Activated naive CD4-positive, alpha-beta T cell treated with anti-CD3 and anti-CD28 coated beads, Interleukin-2, amount 10 ng/mL, durations not matched to agents 7 days and 5 days (primary cell): ENCODE data around the gene PTK6.
A peak's percentile ranks its signal among the peaks of the same experiment; 100 is the strongest.
"Not testable (repeated sequence)": the region's sequence is repeated elsewhere in the genome, so short reads cannot be mapped to it uniquely, and the experiment has no call there.

ENCODE experiments used
- CTCF ChIA-PET: fragments of 350-600 bp; sonication (Branson Sonifier 250); formaldehyde crosslinking; loops from one replicate; lab custom pipeline; 2021; ENCODE audit warnings: antibody characterized with exemption; lab: Charles Lee
- DNase-seq: peaks from one replicate; pipeline ENCODE4 v3.0.0-alpha.2; 2020
- H3K27ac Mint-ChIP-seq: one replicate; pipeline ENCODE4 v1.8.0; 2021; ENCODE audit warnings: mild to moderate bottlenecking, moderate library complexity, mixed read lengths
- H3K27me3 Mint-ChIP-seq: one replicate; pipeline ENCODE4 v1.8.0; 2021; ENCODE audit warnings: mild to moderate bottlenecking, mixed read lengths
- H3K36me3 Mint-ChIP-seq: one replicate; pipeline ENCODE4 v1.8.0; 2021; ENCODE audit warnings: mixed read lengths
- H3K4me1 Mint-ChIP-seq: one replicate; pipeline ENCODE4 v1.8.0; 2021; ENCODE audit warnings: mixed read lengths
- H3K4me3 Mint-ChIP-seq: one replicate; pipeline ENCODE4 v1.8.0; 2021; ENCODE audit warnings: mild to moderate bottlenecking, moderate library complexity, mixed read lengths
- H3K9me3 Mint-ChIP-seq: one replicate; pipeline ENCODE4 v1.8.0; 2021; ENCODE audit warnings: mixed read lengths

The PTK6 gene

GRCh38 chr20:63517376-63518309 lies 19.5 kb downstream of the PTK6 start:
- Mint-ChIP-seq H3K4me3 (peak overlapping the region; percentile 51), H3K27me3 (peaks cover 51% of the 10 kb centered on the region), H3K27ac (no peak overlapping the region), H3K36me3 (peaks cover 7% of the 10 kb centered on the region), H3K4me1 (peaks cover 15% of the 10 kb centered on the region), H3K9me3 (peaks cover 13% of the 10 kb centered on the region)
- CTCF ChIA-PET: interaction anchor here (1.0 kb wide), 1 partner anchor 21 kb away, joined by 5 read pairs; no protein-coding TSS in a partner anchor
- peak; percentile 11 for DNase-seq

GRCh38 chr20:63514520-63514919 lies 22.7 kb downstream of the PTK6 start:
- DNase-seq: peak; percentile 9
- peaks cover 68% of the 10 kb centered on the region for H3K27me3 Mint-ChIP-seq
- CTCF ChIA-PET, H3K36me3 Mint-ChIP-seq, H3K4me1 Mint-ChIP-seq, H3K4me3 Mint-ChIP-seq, H3K27ac Mint-ChIP-seq: not testable (repeated sequence)
- H3K9me3 Mint-ChIP-seq: peaks cover 10% of the 10 kb centered on the region

- CTCF ChIA-PET: no interaction called here
- Mint-ChIP-seq H3K36me3 (no peaks in the 10 kb centered on the region), H3K4me1 (peaks cover 2% of the 10 kb centered on the region), H3K27ac (no peak overlapping the region), H3K9me3 (peaks cover 10% of the 10 kb centered on the region), H3K27me3 (peaks cover 61% of the 10 kb centered on the region), H3K4me3 (no peak overlapping the region)
- no peak for DNase-seq
Measured at GRCh38 chr20:63513207-63513606, 24.0 kb downstream of the PTK6 start.

DNA sequence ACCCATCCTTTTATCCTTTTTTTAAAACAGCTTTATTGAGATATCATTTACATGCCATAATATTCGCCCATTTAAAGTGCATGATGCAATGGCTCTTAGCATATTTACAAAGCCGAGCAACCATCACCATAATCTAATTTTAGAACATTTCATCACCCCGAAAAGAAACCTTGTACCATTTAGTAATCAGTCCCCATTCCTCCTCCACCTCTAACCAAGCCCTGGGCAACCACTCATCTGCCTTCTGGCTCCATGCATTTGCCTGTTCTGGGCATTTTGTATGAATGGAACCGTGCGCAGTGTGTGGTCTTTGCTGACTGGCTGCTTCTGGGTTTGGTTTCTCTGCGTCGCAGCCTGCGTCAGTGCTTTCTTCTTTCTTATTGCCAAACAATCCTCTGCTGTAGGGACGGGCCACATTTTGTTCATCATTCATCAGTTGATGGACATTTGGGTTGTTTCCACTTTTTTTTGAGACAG lies 28.1 kb downstream of the PTK6 start:
- H3K27ac Mint-ChIP-seq: no peak overlapping the region
- H3K36me3 Mint-ChIP-seq: no peaks in the 10 kb centered on the region
- CTCF ChIA-PET: no interaction called here
- peaks cover 9% of the 10 kb centered on the region for H3K9me3 Mint-ChIP-seq
- H3K4me1 Mint-ChIP-seq: peaks cover 8% of the 10 kb centered on the region
- DNase-seq: no peak
- no peak overlapping the region for H3K4me3 Mint-ChIP-seq
- H3K27me3 Mint-ChIP-seq: peaks cover 53% of the 10 kb centered on the region

GRCh38 chr20:63508072-63508768 lies 29.0 kb downstream of the PTK6 start:
- H3K36me3 Mint-ChIP-seq: no peaks in the 10 kb centered on the region
- H3K27me3 Mint-ChIP-seq: peaks cover 57% of the 10 kb centered on the region
- H3K4me1 Mint-ChIP-seq: peaks cover 8% of the 10 kb centered on the region
- DNase-seq: no peak
- no peak overlapping the region for H3K4me3 Mint-ChIP-seq
- H3K9me3 Mint-ChIP-seq: peaks cover 11% of the 10 kb centered on the region
- CTCF ChIA-PET: no interaction called here
- H3K27ac Mint-ChIP-seq: no peak overlapping the region

DNA sequence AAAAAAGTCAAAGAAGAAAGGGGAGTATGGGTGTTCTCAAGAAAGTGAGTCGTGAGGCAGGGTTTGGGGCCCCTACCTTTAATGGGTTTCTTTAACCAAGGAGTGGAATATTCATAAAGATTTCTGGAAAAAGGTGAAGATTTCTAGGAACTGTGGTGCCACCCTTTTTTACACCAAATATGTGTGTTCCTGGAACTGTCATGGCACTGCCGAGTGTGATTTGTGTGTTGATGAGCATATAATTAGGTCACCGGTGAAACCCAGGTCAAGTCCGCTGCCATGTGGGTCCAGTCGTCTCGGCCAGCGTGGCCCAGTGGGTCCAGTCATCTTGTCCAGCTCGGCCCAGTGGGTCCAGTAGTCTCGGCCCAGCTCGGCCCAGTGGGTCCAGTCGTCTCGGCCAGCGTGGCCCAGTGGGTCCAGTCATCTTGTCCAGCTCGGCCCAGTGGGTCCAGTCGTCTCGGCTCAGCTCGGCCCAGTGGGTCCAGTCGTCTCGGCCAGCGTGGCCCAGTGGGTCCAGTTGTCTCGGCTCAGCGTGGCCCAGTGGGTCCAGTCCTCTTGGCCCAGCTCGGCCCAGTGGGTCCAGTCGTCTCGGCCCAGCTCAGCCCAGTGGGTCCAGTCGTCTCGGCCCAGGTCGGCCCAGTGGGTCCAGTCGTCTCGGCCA lies 30.0 kb downstream of the PTK6 start:
- Mint-ChIP-seq H3K4me1 (peaks cover 8% of the 10 kb centered on the region), H3K36me3 (no peaks in the 10 kb centered on the region), H3K27me3 (peaks cover 52% of the 10 kb centered on the region), H3K4me3 (no peak overlapping the region), H3K27ac (no peak overlapping the region), H3K9me3 (peaks cover 11% of the 10 kb centered on the region)
- CTCF ChIA-PET: no interaction called here
- DNase-seq: no peak

DNA sequence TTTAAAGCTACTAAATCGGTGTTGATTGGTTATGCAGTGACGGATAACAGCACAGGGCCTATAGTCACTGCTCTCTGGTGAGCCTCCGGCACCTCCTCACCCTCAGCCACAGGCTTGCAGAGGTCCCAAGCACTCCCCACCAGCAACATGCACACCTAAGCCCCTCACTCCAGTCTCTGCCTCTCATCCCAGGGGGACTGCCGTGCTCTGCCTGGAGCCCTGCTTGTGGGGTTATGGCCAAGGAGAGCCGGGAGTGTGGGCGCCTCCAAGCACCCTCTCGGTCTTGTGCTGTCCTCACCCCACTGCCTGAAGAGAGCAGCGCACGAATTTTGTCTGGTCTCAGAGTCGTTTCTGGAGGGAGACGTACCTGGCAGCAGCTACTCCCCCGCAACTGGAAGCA lies 31.5 kb downstream of the PTK6 start:
- H3K4me3 Mint-ChIP-seq: no peak overlapping the region
- DNase-seq: no peak
- H3K4me1 Mint-ChIP-seq: peaks cover 8% of the 10 kb centered on the region
- no peak overlapping the region for H3K27ac Mint-ChIP-seq
- CTCF ChIA-PET: no interaction called here
- H3K9me3 Mint-ChIP-seq: peaks cover 11% of the 10 kb centered on the region
- H3K36me3 Mint-ChIP-seq: no peaks in the 10 kb centered on the region
- H3K27me3 Mint-ChIP-seq: peaks cover 54% of the 10 kb centered on the region

DNA sequence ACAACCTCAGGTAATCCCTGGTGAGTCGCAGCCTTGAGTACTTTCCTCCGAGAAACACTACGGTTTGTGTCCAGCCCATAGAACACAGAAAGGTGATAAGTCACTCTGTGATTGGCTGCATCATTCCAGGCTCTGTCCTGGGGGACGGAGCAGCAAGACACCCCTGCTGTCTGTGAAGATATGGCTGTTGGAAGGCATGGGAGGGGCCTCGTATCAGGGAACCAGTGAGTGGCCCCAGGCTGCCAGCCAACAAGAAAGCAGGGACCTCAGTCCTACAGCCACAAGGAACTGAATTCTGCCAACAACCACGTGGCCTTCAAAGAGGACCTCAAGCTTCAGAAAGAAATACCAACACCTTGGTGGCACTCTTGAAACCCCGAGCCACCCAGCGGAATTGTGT lies 31.9 kb downstream of the PTK6 start:
- H3K36me3 Mint-ChIP-seq: no peaks in the 10 kb centered on the region
- no peak overlapping the region for H3K4me3 Mint-ChIP-seq
- CTCF ChIA-PET: no interaction called here
- peaks cover 11% of the 10 kb centered on the region for H3K9me3 Mint-ChIP-seq
- H3K27me3 Mint-ChIP-seq: peaks cover 54% of the 10 kb centered on the region
- peaks cover 8% of the 10 kb centered on the region for H3K4me1 Mint-ChIP-seq
- H3K27ac Mint-ChIP-seq: no peak overlapping the region
- no peak for DNase-seq

- H3K36me3 Mint-ChIP-seq: no peaks in the 10 kb centered on the region
- H3K27ac Mint-ChIP-seq: no peak overlapping the region
- H3K27me3 Mint-ChIP-seq: peaks cover 55% of the 10 kb centered on the region
- no peak overlapping the region for H3K4me3 Mint-ChIP-seq
- DNase-seq: no peak
- H3K4me1 Mint-ChIP-seq: peaks cover 8% of the 10 kb centered on the region
- H3K9me3 Mint-ChIP-seq: peaks cover 11% of the 10 kb centered on the region
- CTCF ChIA-PET: no interaction called here
Measured at GRCh38 chr20:63504642-63505041, 32.5 kb downstream of the PTK6 start.

DNA sequence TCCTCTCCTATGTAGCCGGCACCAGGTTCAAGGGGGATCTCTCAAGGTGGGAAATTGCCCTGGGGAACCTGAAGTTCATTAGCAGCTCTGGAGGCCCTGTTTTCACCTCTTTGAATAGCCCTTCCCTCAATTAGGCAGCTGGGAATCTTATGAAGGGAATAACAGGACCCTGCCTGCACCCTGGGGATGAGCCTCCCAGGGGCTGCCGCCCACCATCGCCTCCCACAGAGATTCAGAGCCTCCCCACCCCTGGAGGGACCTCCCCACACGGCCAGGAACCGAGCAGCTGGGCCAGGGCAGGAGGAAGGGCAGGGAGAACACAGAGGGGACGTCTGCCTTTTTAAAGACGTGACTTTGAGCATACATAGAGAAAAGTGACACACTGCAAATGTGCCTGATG lies 33.7 kb downstream of the PTK6 start:
- peaks cover 58% of the 10 kb centered on the region for H3K27me3 Mint-ChIP-seq
- CTCF ChIA-PET: interaction anchor here (0.7 kb wide), 1 partner anchor 535 kb away, joined by 3 read pairs; no protein-coding TSS in a partner anchor
- no peak for DNase-seq
- H3K9me3 Mint-ChIP-seq: peaks cover 11% of the 10 kb centered on the region
- H3K36me3 Mint-ChIP-seq: no peaks in the 10 kb centered on the region
- H3K27ac Mint-ChIP-seq: no peak overlapping the region
- no peak overlapping the region for H3K4me3 Mint-ChIP-seq
- H3K4me1 Mint-ChIP-seq: peaks cover 8% of the 10 kb centered on the region

DNA sequence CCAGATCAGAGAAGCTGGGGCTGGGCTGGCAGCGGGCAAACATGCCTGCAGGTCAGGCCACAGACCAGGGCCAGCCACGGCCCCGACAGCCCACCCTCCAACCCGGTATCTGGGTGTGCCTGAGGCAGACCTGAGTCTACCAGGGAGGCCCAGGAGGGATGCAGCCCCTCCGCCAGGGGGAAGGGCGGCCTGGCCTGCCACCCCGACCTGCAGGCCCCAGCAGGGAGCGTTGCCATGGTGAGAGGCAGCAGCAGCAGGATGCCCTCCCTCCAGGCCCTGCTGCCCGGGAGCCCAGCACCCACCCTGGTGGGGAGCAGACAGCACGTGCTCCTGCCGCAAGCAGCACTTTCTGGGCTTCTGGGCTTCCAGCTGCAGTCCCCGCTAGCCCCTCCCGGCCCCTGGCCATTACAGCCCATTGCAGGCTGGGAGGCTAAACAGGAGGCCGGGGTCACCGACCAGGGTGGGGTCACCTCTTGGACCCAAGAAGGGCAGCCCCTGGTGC lies 34.5 kb downstream of the PTK6 start:
- CTCF ChIA-PET: interaction anchor here (0.7 kb wide), 1 partner anchor 536 kb away, joined by 3 read pairs; no protein-coding TSS in a partner anchor
- H3K4me1 Mint-ChIP-seq: peaks cover 6% of the 10 kb centered on the region
- DNase-seq: no peak
- H3K4me3 Mint-ChIP-seq: no peak overlapping the region
- H3K27ac Mint-ChIP-seq: no peak overlapping the region
- H3K27me3 Mint-ChIP-seq: peaks cover 66% of the 10 kb centered on the region
- H3K36me3 Mint-ChIP-seq: no peaks in the 10 kb centered on the region
- H3K9me3 Mint-ChIP-seq: peaks cover 11% of the 10 kb centered on the region

- H3K4me1 Mint-ChIP-seq: peaks cover 3% of the 10 kb centered on the region
- DNase-seq: no peak
- no peak overlapping the region for H3K27ac Mint-ChIP-seq
- CTCF ChIA-PET: no interaction called here
- H3K27me3 Mint-ChIP-seq: peaks cover 70% of the 10 kb centered on the region
- H3K9me3 Mint-ChIP-seq: peaks cover 11% of the 10 kb centered on the region
- no peaks in the 10 kb centered on the region for H3K36me3 Mint-ChIP-seq
- no peak overlapping the region for H3K4me3 Mint-ChIP-seq
Measured at GRCh38 chr20:63501818-63502670, 35.1 kb downstream of the PTK6 start.
